ENCODE measurements around the gene SLC16A6.
"Not testable (repeated sequence)": the region's sequence is repeated elsewhere in the genome, so short reads cannot be mapped to it uniquely, and the experiment has no call there.

- not testable (repeated sequence) for TF ChIP-seq CTCF (IDR thresholded peaks at IDR 0.05 in 2 of 3, conservative IDR thresholded peaks at IDR 0.05 in 1 of 3; ENCODE audit: borderline replicate concordance in 1 of 3, insufficient read depth in 1 of 3, low read depth in 2 of 3, low read length in 2 of 3); REST (IDR thresholded peaks at IDR 0.05; ENCODE audit: low read depth)
Observed at GRCh38 chr17:68262467-68262866, 28.5 kb downstream of the SLC16A6 start.
